OCI-M2 (cell line): ENCODE data around the gene SPNS1.

Experiments used
- DNase-seq: peaks from one replicate; lab custom pipeline; 2025; ENCODE audit not compliant: unreplicated experiment; lab: John Stamatoyannopoulos, UW

The SPNS1 gene

GRCh38 chr16:29025218-29025617 lies 50.6 kb downstream of the SPNS1 start:
- DNase-seq: no peak

- DNase-seq: no peak
Observed at GRCh38 chr16:29025735-29026134, 51.2 kb downstream of the SPNS1 start.

- no peak for DNase-seq
Observed at GRCh38 chr16:29028457-29029167, 54.0 kb downstream of the SPNS1 start.

GRCh38 chr16:29029168-29029994 lies 54.8 kb downstream of the SPNS1 start:
- no peak for DNase-seq

GRCh38 chr16:29030086-29030840 lies 55.7 kb downstream of the SPNS1 start:
- DNase-seq: no peak
